ENCODE results near the gene RNF38. TPM values are rescaled to one million over a fixed set of nuclear protein-coding genes. Genes with fewer than 3 reads are reported as not detected.
A peak's percentile ranks its signal among the peaks of the same experiment; 100 is the strongest.
"Not testable (repeated sequence)": the region's sequence is repeated elsewhere in the genome, so short reads cannot be mapped to it uniquely, and the experiment has no call there.

The RNF38 gene
- total RNA-seq, 1 experiment from 2014 or later = 60.2 TPM

DNA sequence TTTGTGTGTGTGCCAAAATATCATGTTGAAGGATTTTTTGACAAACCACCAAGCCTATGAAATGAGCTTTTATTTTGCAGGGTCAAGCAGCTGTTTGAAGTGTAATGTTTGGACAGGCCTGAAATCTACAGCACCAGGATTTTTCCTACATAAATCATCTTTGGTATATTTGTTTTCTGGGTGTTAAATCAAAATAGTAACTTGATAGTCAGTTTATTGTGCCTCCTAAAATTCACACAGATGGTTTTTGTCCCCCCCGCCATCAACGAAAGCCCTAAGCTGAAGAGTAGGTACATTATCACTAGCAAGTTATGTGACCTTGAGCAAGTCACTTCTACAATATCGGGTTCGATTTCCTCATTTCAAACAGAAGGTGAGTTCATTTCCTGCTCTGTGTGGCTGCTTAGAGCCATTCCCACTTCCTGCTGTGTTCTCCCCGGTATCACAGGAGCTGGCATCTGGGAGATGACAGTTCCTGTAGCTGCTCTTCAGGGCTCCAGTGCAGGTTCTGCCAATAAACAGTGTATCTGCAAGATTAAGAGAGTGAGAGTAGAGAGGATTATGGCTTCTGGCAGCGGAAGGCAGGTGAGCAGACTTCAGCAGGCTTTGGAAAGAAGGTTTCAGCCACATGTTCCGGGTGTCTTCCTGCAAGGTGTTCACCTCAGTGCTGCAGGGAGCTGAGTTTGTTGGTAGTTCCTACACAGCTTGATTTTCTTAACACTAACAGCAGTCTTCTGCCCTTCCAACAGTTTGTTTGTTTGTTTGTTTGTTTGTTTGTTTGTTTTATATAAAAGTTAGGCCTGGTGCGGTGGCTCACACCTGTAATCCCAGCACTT lies 93.4 kb downstream of the RNF38 start:
- Histone ChIP-seq H3K79me2 (ENCODE audit: insufficient read depth, low read length) (no peaks in the 10 kb centered on the region), H2BK12ac (ENCODE audit: insufficient read length, low read depth, low read length) (no peak overlapping the region), H2BK20ac (ENCODE audit: low read depth, low read length, poor library complexity, severe bottlenecking) (no peak overlapping the region), H3K27ac (ENCODE audit: insufficient read length, low read depth, low read length) (no peak overlapping the region), H4K20me1 (ENCODE audit: control insufficient read depth, insufficient read depth, insufficient read length) (no peaks in the 10 kb centered on the region), H2AFZ (ENCODE audit: low read length) (no peak overlapping the region), H2BK120ac (ENCODE audit: low read depth, low read length, poor library complexity, severe bottlenecking) (no peak overlapping the region), H2AK5ac (ENCODE audit: insufficient read length, low read length) (no peak overlapping the region), H3K9me3 (ENCODE audit: control insufficient read depth, low read depth, low read length) (no peaks in the 10 kb centered on the region), H3K4me1 (ENCODE audit: insufficient read depth, low read length) (no peaks in the 10 kb centered on the region), H3K23me2 (ENCODE audit: insufficient read length, low read depth, low read length, poor library complexity, severe bottlenecking) (no peaks in the 10 kb centered on the region), H2BK5ac (ENCODE audit: insufficient read length, low read length) (no peak overlapping the region), H3K27me3 (ENCODE audit: insufficient read depth, low read length) (no peaks in the 10 kb centered on the region), H3K4me2 (ENCODE audit: insufficient read depth, insufficient read length, low read length) (no peak overlapping the region), H4K5ac (ENCODE audit: insufficient read length, low read depth, low read length) (no peak overlapping the region), H3T11ph (ENCODE audit: low read length) (no peak overlapping the region), H2BK15ac (ENCODE audit: low read depth, low read length) (no peak overlapping the region), H3K23ac (ENCODE audit: insufficient read length, low read depth, low read length) (no peak overlapping the region), H3K18ac (ENCODE audit: insufficient read length, low read depth, low read length) (no peak overlapping the region), H3K79me1 (ENCODE audit: insufficient read depth, low read depth, low read length, poor library complexity, severe bottlenecking) (no peaks in the 10 kb centered on the region), H3K14ac (ENCODE audit: insufficient read depth, low read length) (no peak overlapping the region), H3K9ac (ENCODE audit: extremely low read depth, insufficient read length, low read length) (no peak overlapping the region), H3K4ac (ENCODE audit: low read depth, low read length) (no peak overlapping the region), H3K56ac (ENCODE audit: insufficient read length, low read depth, low read length) (no peak overlapping the region), H4K91ac (ENCODE audit: insufficient read length, low read depth, low read length) (no peak overlapping the region), H4K8ac (replicated peaks; ENCODE audit: insufficient read length, low read depth, low read length) (no peak overlapping the region)
- DNase-seq = no peak
- no peaks in the 10 kb centered on the region for H3K27me3 Mint-ChIP-seq (ENCODE audit: low read depth)
- no peak for TF ChIP-seq CTCF (conservative IDR thresholded peaks at IDR 0.05)
- no CpG with 5 or more reads among the region's 8 CpGs for WGBS (ENCODE audit: extremely low coverage, insufficient read length, low lambda C conversion rate)
- H3K4me3 Mint-ChIP-seq = no peak overlapping the region
- H3K36me3 Mint-ChIP-seq (ENCODE audit: insufficient read depth in 1 of 3, low read depth in 3 of 3) = no peaks in the 10 kb centered on the region
- H3K4me1 Mint-ChIP-seq = peaks cover 0 to 4% of the 10 kb centered on the region in 2 experiments; a peak in 1 of 4 replicates
- no peaks in the 10 kb centered on the region for H3K9me3 Mint-ChIP-seq
- H3K27ac Mint-ChIP-seq = peak overlapping the region in 1 of 3 experiments; percentile 23; a peak in 2 of 7 replicates

- H3K9me3 Mint-ChIP-seq; H3K56ac ChIP-seq (ENCODE audit: insufficient read length, low read depth, low read length); H4K5ac ChIP-seq (ENCODE audit: insufficient read length, low read depth, low read length); H3K4me1 ChIP-seq (ENCODE audit: insufficient read depth, low read length); H2BK20ac ChIP-seq (ENCODE audit: low read depth, low read length, poor library complexity, severe bottlenecking); H3K4ac ChIP-seq (ENCODE audit: low read depth, low read length); H3K4me3 Mint-ChIP-seq; H2BK12ac ChIP-seq (ENCODE audit: insufficient read length, low read depth, low read length); H3K14ac ChIP-seq (ENCODE audit: insufficient read depth, low read length); H3K36me3 Mint-ChIP-seq (ENCODE audit: insufficient read depth in 1 of 3, low read depth in 3 of 3); H2BK120ac ChIP-seq (ENCODE audit: low read depth, low read length, poor library complexity, severe bottlenecking); H3K27me3 ChIP-seq (ENCODE audit: insufficient read depth, low read length); H3K79me1 ChIP-seq (ENCODE audit: insufficient read depth, low read depth, low read length, poor library complexity, severe bottlenecking); H3K18ac ChIP-seq (ENCODE audit: insufficient read length, low read depth, low read length); H3K9ac ChIP-seq (ENCODE audit: extremely low read depth, insufficient read length, low read length); H2BK15ac ChIP-seq (ENCODE audit: low read depth, low read length); DNase-seq; H3K27me3 Mint-ChIP-seq (ENCODE audit: low read depth); H2BK5ac ChIP-seq (ENCODE audit: insufficient read length, low read length); H3T11ph ChIP-seq (ENCODE audit: low read length); H3K27ac ChIP-seq (ENCODE audit: insufficient read length, low read depth, low read length); H3K4me1 Mint-ChIP-seq; H3K4me2 ChIP-seq (ENCODE audit: insufficient read depth, insufficient read length, low read length); H3K23ac ChIP-seq (ENCODE audit: insufficient read length, low read depth, low read length); H3K79me2 ChIP-seq (ENCODE audit: insufficient read depth, low read length); H4K8ac ChIP-seq (replicated peaks; ENCODE audit: insufficient read length, low read depth, low read length); H3K9me3 ChIP-seq (ENCODE audit: control insufficient read depth, low read depth, low read length); H3K23me2 ChIP-seq (ENCODE audit: insufficient read length, low read depth, low read length, poor library complexity, severe bottlenecking); H2AFZ ChIP-seq (ENCODE audit: low read length); H2AK5ac ChIP-seq (ENCODE audit: insufficient read length, low read length); H4K91ac ChIP-seq (ENCODE audit: insufficient read length, low read depth, low read length); H4K20me1 ChIP-seq (ENCODE audit: control insufficient read depth, insufficient read depth, insufficient read length): not testable (repeated sequence)
- peak overlapping the region in 1 of 3 experiments; percentile 85; a peak in 2 of 7 replicates for H3K27ac Mint-ChIP-seq
- no CpG with 5 or more reads among the region's 2 CpGs for WGBS (ENCODE audit: extremely low coverage, insufficient read length, low lambda C conversion rate)
These were observed 95.7 kb downstream of the RNF38 start for GRCh38 chr9:36304366-36304765.
